H1 (cell line): ENCODE data around the gene DKK3. TPM values are rescaled to one million over a fixed set of nuclear protein-coding genes. Genes with fewer than 3 reads are reported as not detected.

ENCODE experiments used
- CTCF ChIA-PET: fragments of 300-600 bp; sonication (Branson Sonifier 250); formaldehyde crosslinking; loops from one replicate; lab custom pipeline; 2021; ENCODE audit not compliant: partially characterized antibody; lab: Charles Lee
- POLR2A ChIA-PET: fragments of 300-600 bp; sonication (Branson Sonifier 250); formaldehyde crosslinking; loops from one replicate; lab custom pipeline; 2021; ENCODE audit warnings: inconsistent platforms; ENCODE audit not compliant: partially characterized antibody; lab: Charles Lee
- DNase-seq, 2 experiments: peaks; one replicate each; pipeline versions ENCODE4 v3.0.0 to v3.0.0-alpha.2; 2010 to 2022; ENCODE audit warnings: low spot score in 2 of 2, low read depth in 1 of 2, mixed read lengths in 1 of 2
- FAIRE-seq: peaks from 2 replicates; lab custom pipeline; 2011; peaks lifted over from hg19 to GRCh38; lab: Jason Lieb, UNC
- H2AFZ ChIP-seq: 2 replicates; pipeline ENCODE4 v1.8.1; 2012; ENCODE audit warnings: low read length, inconsistent platforms
- H2AK5ac ChIP-seq: 2 replicates; pipeline ENCODE4 v1.6.1; 2013; ENCODE audit warnings: low read depth, low read length
- H2BK120ac ChIP-seq: replicated peaks from 2 replicates; pipeline ENCODE3; 2013; ENCODE audit warnings: low read depth, low read length, inconsistent platforms
- H2BK12ac ChIP-seq: 2 replicates; pipeline ENCODE4 v1.6.1; 2013; ENCODE audit warnings: low read depth, low read length
- H2BK15ac ChIP-seq: 2 replicates; pipeline ENCODE4 v1.6.1; 2013; ENCODE audit warnings: low read length
- H2BK20ac ChIP-seq: 2 replicates; pipeline ENCODE4 v1.6.1; 2013; ENCODE audit warnings: low read length
- H2BK5ac ChIP-seq: 2 replicates; pipeline ENCODE4 v1.6.1; 2013; ENCODE audit warnings: low read depth, low read length
- H3K14ac ChIP-seq: 2 replicates; pipeline ENCODE4 v1.6.1; 2013; ENCODE audit warnings: inconsistent platforms; ENCODE audit not compliant: insufficient read length
- H3K18ac ChIP-seq: 2 replicates; pipeline ENCODE4 v1.6.1; 2013; ENCODE audit warnings: low read length; ENCODE audit errors: extremely low read depth
- H3K23ac ChIP-seq: 2 replicates; pipeline ENCODE4 v1.6.1; 2013; ENCODE audit warnings: inconsistent platforms; ENCODE audit not compliant: insufficient read length
- H3K23me2 ChIP-seq: 2 replicates; pipeline ENCODE4 v1.6.1; 2013; ENCODE audit warnings: low read depth, low read length
- H3K27ac ChIP-seq: 2 replicates; pipeline ENCODE4 v1.6.1; 2011; ENCODE audit warnings: low read depth, low read length, inconsistent platforms
- H3K27me3 ChIP-seq, 4 experiments: replicated peaks in 1 of 4; 1 replicate in 1 of 4; 2 replicates in 3 of 4; pipeline versions ENCODE4 v1.6.1 to v1.8.1; 2011 to 2013; ENCODE audit warnings: low read length in 3 of 4, mild to moderate bottlenecking in 3 of 4, inconsistent platforms in 2 of 4, mixed read lengths in 2 of 4, moderate library complexity in 1 of 4; ENCODE audit not compliant: control insufficient read depth in 3 of 4, insufficient read depth in 3 of 4; ENCODE audit errors: extremely low read depth in 1 of 4
- H3K36me3 ChIP-seq, 4 experiments: 2 replicates each; pipeline versions ENCODE4 v1.6.1 to v1.8.1; 2011 to 2013; ENCODE audit warnings: mild to moderate bottlenecking in 4 of 4, low read length in 3 of 4, moderate library complexity in 2 of 4, control low read depth in 1 of 4, inconsistent platforms in 1 of 4; ENCODE audit not compliant: insufficient read depth in 4 of 4, control insufficient read depth in 2 of 4
- H3K4ac ChIP-seq: replicated peaks from 2 replicates; pipeline ENCODE3; 2013; ENCODE audit warnings: low read length, low read depth, mixed read lengths, inconsistent platforms; ENCODE audit not compliant: insufficient read length
- H3K4me1 ChIP-seq, 4 experiments: replicated peaks in 1 of 4; 1 replicate in 1 of 4; 2 replicates in 3 of 4; pipeline versions ENCODE4 v1.6.1 to v1.8.1; 2011 to 2013; ENCODE audit warnings: low read length in 3 of 4, inconsistent platforms in 2 of 4, mixed read lengths in 1 of 4; ENCODE audit not compliant: insufficient read depth in 4 of 4, control insufficient read depth in 3 of 4
- H3K4me2 ChIP-seq, 2 experiments: 2 replicates each; pipeline versions ENCODE4 v1.6.1 to v1.8.1; 2011 to 2013; ENCODE audit warnings: low read depth in 2 of 2, low read length in 2 of 2, control low read depth in 1 of 2, inconsistent platforms in 1 of 2, mild to moderate bottlenecking in 1 of 2; ENCODE audit not compliant: insufficient read depth in 1 of 2
- H3K4me3 ChIP-seq, 4 experiments: fragments of 200-600, 300-600 bp in 1 of 4; sonication (generic), shearing (Covaris generic), sonication (Bioruptor Twin) in 1 of 4; 2 replicates each; pipeline versions ENCODE4 v1.5.1 to v1.8.1; 2011 to 2016; ENCODE audit warnings: low read length in 4 of 4, low read depth in 3 of 4, control low read depth in 2 of 4, inconsistent platforms in 2 of 4, mild to moderate bottlenecking in 2 of 4, mixed read lengths in 1 of 4, moderate library complexity in 1 of 4; ENCODE audit not compliant: insufficient read depth in 2 of 4; ENCODE audit errors: extremely low read depth in 1 of 4
- H3K56ac ChIP-seq: replicated peaks from 2 replicates; pipeline ENCODE3; 2013; ENCODE audit warnings: low read depth, mild to moderate bottlenecking, mixed read lengths, low read length, inconsistent platforms; ENCODE audit not compliant: insufficient read length
- H3K79me1 ChIP-seq: 2 replicates; pipeline ENCODE4 v1.6.1; 2013; ENCODE audit warnings: low read depth, low read length, control low read depth
- H3K79me2 ChIP-seq, 2 experiments: 2 replicates each; pipeline versions ENCODE4 v1.6.1 to v1.8.1; 2012 to 2013; ENCODE audit warnings: low read length in 2 of 2, mild to moderate bottlenecking in 2 of 2, inconsistent platforms in 1 of 2; ENCODE audit not compliant: insufficient read depth in 2 of 2, control insufficient read depth in 1 of 2
- H3K9ac ChIP-seq, 4 experiments: replicated peaks in 1 of 4; 1 replicate in 1 of 4; 2 replicates in 3 of 4; pipeline versions ENCODE4 v1.6.1 to v1.8.1; 2011 to 2013; ENCODE audit warnings: low read depth in 3 of 4, low read length in 3 of 4, control low read depth in 2 of 4, mild to moderate bottlenecking in 2 of 4, moderate library complexity in 2 of 4, inconsistent platforms in 1 of 4; ENCODE audit errors: extremely low read depth in 1 of 4
- H3K9me3 ChIP-seq, 2 experiments: 2 replicates each; pipeline versions ENCODE4 v1.6.1 to v1.8.1; 2012 to 2013; ENCODE audit warnings: mild to moderate bottlenecking in 2 of 2, moderate library complexity in 2 of 2, control low read depth in 1 of 2, inconsistent platforms in 1 of 2, low read depth in 1 of 2, low read length in 1 of 2, mixed read lengths in 1 of 2; ENCODE audit not compliant: insufficient read depth in 2 of 2
- H4K20me1 ChIP-seq, 2 experiments: replicated peaks in 1 of 2; 2 replicates each; pipeline versions ENCODE3 to v1.8.1; 2011 to 2013; ENCODE audit warnings: inconsistent platforms in 2 of 2, low read length in 2 of 2, mild to moderate bottlenecking in 1 of 2; ENCODE audit not compliant: insufficient read depth in 2 of 2, control insufficient read depth in 1 of 2
- H4K5ac ChIP-seq: 2 replicates; pipeline ENCODE4 v1.6.1; 2013; ENCODE audit warnings: low read length, low read depth, mixed read lengths, inconsistent platforms; ENCODE audit not compliant: insufficient read length
- H4K8ac ChIP-seq: 2 replicates; pipeline ENCODE4 v1.8.0; 2013; ENCODE audit warnings: mild to moderate bottlenecking, moderate library complexity, low read length, inconsistent platforms; ENCODE audit not compliant: insufficient read depth; ENCODE audit errors: extremely low read depth
- H4K91ac ChIP-seq: replicated peaks from 2 replicates; pipeline ENCODE3; 2013; ENCODE audit warnings: low read length, mixed read lengths, inconsistent platforms; ENCODE audit not compliant: insufficient read length
- KDM1A ChIP-seq: fragments of 200-600, 300-600 bp; sonication (generic); IDR thresholded peaks from 2 replicates; pipeline ENCODE4 v1.7.1; 2016; ENCODE audit warnings: mild to moderate bottlenecking, low read length, borderline replicate concordance
- POLR2A ChIP-seq, 2 experiments: IDR thresholded peaks; 1 replicate in 1 of 2; 2 replicates in 1 of 2; pipeline ENCODE4 v1.6.1; 2011; ENCODE audit warnings: low read depth in 2 of 2, low read length in 2 of 2, mild to moderate bottlenecking in 2 of 2; ENCODE audit errors: control extremely low read depth in 1 of 2
- WGBS, 2 experiments: shearing (Covaris generic) in 1 of 2; methylation state at CpG; one replicate each; pipeline versions ENCODE4 v1.1.6 to v1.1.7; 2013 to 2015; ENCODE audit warnings: low lambda C conversion rate in 2 of 2, mixed read lengths in 2 of 2, inconsistent platforms in 1 of 2, low coverage in 1 of 2, missing lambda C conversion rate in 1 of 2; ENCODE audit not compliant: insufficient replicate concordance in 2 of 2, insufficient coverage in 1 of 2, insufficient read length in 1 of 2; ENCODE audit errors: extremely low coverage in 1 of 2, missing lambda C conversion rate in 1 of 2; 5-methylcytosine and 5-hydroxymethylcytosine counted together
- polyA plus RNA-seq, 7 experiments: library from polyadenylated mRNA; depleted of rRNA in 3 of 7; stranded (reverse) in 5 of 7; unstranded in 2 of 7; fragments of >200 nt in 5 of 7; fragments of 200-250 nt in 2 of 7; gene quantifications; 1 replicate in 5 of 7; 2 replicates in 1 of 7; 4 replicates in 1 of 7; pipeline versions ENCODE4 v1.2.1 to v1.2.3, GENCODE V29; 2011 to 2013; ENCODE audit warnings: missing spikeins in 2 of 7, mixed read lengths in 2 of 7
- total RNA-seq: library from RNA; stranded (reverse); fragmentation: NEBNext Ultra II Directional; extraction: Animal tissue kit (Norgen Biotek cat#: 25700); gene quantifications from 2 replicates; pipeline ENCODE4 v1.2.1, GENCODE V29; 2021
- TF ChIP-seq, protein P1 (sequence below): IDR thresholded peaks from 2 replicates; pipeline ENCODE4 v1.6.1; 2012; ENCODE audit warnings: inconsistent platforms

Gene DKK3
- total and polyA plus RNA-seq, 2 of the 8 experiments (the other 6 are each of a cell fraction or from before 2014, with no cell fraction given), result 30.0 to 40.1 TPM

DNA sequence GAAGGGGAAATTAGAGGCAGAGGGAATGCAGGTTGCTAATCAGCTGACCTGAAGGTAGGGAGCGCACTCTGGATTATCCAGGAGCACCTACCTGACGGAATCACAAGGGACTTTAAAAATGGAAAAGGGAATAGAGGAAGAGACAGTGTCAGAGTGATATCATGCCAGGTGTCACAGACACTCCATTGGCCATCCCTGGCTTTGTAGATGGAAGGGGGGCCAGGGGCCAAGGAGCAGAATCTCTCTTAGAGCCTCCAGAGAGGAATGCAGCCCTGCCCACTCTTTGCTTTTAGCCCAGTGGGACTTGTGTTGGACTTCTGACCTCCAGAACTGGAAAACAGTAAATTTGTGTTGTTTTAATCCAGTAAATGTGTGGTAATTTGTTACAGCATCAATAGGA lies 37.9 kb downstream of the DKK3 start:
- CTCF ChIA-PET, result interaction anchor here (0.8 kb wide), 1 partner anchor 311 kb away, joined by 3 read pairs; no protein-coding TSS in a partner anchor
- TF ChIP-seq KDM1A, result no peak
- TF ChIP-seq, protein P1, sequence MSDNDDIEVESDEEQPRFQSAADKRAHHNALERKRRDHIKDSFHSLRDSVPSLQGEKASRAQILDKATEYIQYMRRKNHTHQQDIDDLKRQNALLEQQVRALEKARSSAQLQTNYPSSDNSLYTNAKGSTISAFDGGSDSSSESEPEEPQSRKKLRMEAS, result no peak
- no peak for TF ChIP-seq POLR2A (IDR thresholded peaks at IDR 0.05; ENCODE audit: control extremely low read depth in 1 of 2, low read depth in 2 of 2, low read length in 2 of 2)
- no peak for FAIRE-seq

More for the DNA sequence above, 37.9 kb downstream of the DKK3 start:
- Histone ChIP-seq H3K4ac (no peak overlapping the region), H3K14ac (no peak overlapping the region), H2BK20ac (no peak overlapping the region), H3K23ac (no peak overlapping the region), H3K4me1 (no peaks in the 10 kb centered on the region; a peak in 1 of 7 replicates), H4K5ac (no peak overlapping the region), H3K4me2 (no peak overlapping the region), H2AK5ac (no peak overlapping the region), H4K91ac (no peak overlapping the region), H2BK12ac (no peak overlapping the region), H3K36me3 (no peaks in the 10 kb centered on the region), H3K27ac (no peak overlapping the region), H2BK5ac (no peak overlapping the region), H3K9ac (no peak overlapping the region), H2AFZ (no peak overlapping the region), H3K56ac (no peak overlapping the region), H3K4me3 (no peak overlapping the region), H2BK120ac (no peak overlapping the region), H2BK15ac (no peak overlapping the region), H4K20me1 (no peaks in the 10 kb centered on the region), H3K79me1 (no peaks in the 10 kb centered on the region), H3K18ac (no peak overlapping the region), H3K79me2 (no peaks in the 10 kb centered on the region), H3K9me3 (no peaks in the 10 kb centered on the region), H3K23me2 (no peaks in the 10 kb centered on the region), H3K27me3 (no peaks in the 10 kb centered on the region), H4K8ac (no peak overlapping the region)
- DNase-seq, result peak in 1 of 2 experiments; percentile 38
- POLR2A ChIA-PET, result no interaction called here
- 96% methylated on average over 2 of the region's 2 CpGs; no CpG with 5 or more reads in 1 of the 2 experiments for WGBS, 2 experiments
